HuH-7 (cell line): ENCODE results near the gene IKBKE.
"Not testable (repeated sequence)": the region's sequence is repeated elsewhere in the genome, so short reads cannot be mapped to it uniquely, and the experiment has no call there.

Experiments
- DNase-seq: peaks from one replicate; pipeline ENCODE4 v3.0.0; 2011; ENCODE audit warnings: low spot score

Gene IKBKE

GRCh38 chr1:206476058-206476457, 5.8 kb downstream of the IKBKE start:
- no peak for DNase-seq

- no peak for DNase-seq
Measured at GRCh38 chr1:206476591-206476990, 6.3 kb downstream of the IKBKE start.

- DNase-seq = no peak
Measured at GRCh38 chr1:206477110-206477509, 6.8 kb downstream of the IKBKE start.

GRCh38 chr1:206477581-206478380, 7.5 kb downstream of the IKBKE start:
- DNase-seq = no peak

DNA sequence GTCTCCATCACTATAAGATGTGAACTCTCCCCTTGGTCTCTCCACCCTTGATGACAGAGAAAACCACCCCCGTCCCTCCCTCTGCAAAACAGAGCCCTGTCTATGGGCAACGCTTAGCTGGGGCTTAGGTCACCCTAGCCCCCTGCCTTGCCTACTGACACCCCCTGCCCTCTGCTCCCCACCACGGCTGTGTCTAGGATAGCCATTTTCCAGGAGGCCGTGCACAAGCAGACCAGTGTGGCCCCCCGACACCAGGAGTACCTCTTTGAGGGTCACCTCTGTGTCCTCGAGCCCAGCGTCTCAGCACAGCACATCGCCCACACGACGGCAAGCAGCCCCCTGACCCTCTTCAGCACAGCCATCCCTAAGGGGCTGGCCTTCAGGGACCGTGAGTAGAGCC, 8.5 kb downstream of the IKBKE start:
- no peak for DNase-seq

- peak; percentile 87 for DNase-seq
Measured at GRCh38 chr1:206479183-206480125, 9.2 kb downstream of the IKBKE start.

GRCh38 chr1:206480211-206480610, 9.9 kb downstream of the IKBKE start:
- DNase-seq = no peak

DNA sequence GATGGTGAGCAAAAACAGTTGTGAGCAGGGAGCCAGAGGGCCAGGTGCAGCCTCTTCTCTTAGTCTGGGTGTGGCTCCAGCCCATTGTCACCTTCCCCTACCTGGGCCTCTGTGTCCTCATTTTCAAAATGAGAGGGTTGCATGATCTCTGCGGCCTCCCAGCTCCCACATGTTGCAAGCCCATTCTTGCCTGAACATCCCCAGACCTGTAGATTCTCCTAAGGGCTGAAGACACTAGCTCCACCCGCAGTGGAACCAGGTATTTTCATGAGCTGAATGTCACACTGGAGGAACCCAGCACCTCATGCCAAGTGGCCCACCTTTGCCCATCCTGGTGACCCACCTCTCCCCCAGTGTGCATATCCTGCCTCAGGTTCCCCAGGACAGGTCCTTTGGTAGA, 12.3 kb downstream of the IKBKE start:
- DNase-seq = no peak

- not testable (repeated sequence) for DNase-seq
Measured at GRCh38 chr1:206483864-206484263, 13.6 kb downstream of the IKBKE start.

DNA sequence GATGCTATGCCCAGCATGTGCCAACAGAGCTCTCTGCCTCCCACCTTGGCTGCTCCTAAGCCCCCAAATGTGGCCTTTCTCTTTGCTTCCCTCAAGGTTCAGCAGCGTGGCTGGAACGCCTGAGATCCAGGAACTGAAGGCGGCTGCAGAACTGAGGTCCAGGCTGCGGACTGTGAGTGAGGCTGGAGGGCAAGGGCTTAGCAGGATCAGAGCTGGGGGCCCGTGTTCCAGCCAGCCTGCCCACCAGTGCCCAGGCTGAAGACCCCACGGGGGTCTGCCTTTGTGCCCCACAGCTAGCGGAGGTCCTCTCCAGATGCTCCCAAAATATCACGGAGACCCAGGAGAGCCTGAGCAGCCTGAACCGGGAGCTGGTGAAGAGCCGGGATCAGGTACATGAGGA, 14.6 kb downstream of the IKBKE start:
- DNase-seq = no peak

GRCh38 chr1:206486995-206487788, 16.9 kb downstream of the IKBKE start:
- DNase-seq = no peak

- DNase-seq = no peak
Measured at GRCh38 chr1:206487970-206488369, 17.7 kb downstream of the IKBKE start.

DNA sequence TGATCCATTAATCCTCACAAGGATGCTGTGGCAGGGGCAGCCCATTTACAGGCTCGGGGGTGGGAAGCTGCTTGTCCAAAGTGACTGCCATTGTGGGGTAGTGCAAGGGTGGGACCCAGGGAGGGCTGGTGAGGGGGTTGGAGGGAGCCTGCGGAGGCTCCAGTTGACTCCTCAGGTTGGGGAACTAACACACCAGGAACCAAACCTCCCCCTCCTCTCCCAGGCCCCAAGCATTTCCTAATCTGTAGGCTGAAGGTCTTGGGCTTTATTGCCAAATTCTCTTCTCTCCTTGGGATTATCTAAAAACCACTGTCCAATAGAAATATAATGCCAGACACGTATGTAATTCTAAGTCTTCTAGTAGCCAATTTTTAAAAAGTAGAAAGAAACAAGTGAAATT, 18.2 kb downstream of the IKBKE start:
- DNase-seq = no peak

GRCh38 chr1:206489980-206490770, 19.9 kb downstream of the IKBKE start:
- peak; percentile 84 for DNase-seq

DNA sequence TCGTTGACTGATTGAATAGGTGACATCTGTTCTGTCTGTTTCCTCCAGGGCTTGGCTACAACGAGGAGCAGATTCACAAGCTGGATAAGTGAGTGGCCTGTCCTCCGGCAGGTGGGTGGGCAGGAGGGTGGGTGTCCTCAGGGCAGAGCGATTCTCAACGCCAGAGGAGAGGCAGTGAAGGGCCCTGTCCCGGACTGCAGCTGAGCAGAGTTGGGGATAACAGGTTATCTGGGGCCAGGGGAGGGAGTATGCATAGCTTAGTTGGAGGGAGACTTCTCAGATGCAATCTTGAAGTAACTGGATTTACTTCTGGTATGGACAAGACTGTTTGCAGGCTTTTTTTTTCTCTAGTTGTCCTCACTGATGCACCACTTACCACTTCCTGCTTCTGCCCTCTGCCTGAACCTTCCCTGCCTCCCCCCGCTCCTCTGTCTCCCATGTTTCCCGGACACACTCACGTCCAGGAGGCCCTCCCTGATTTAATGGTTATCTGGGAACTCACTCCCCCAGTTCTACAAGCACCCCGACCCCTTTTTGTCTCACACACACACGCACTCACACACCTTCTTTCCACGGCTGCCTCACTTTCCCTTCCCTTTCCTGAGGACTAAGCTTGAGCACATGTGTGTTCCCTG, 20.6 kb downstream of the IKBKE start:
- DNase-seq = no peak

DNA sequence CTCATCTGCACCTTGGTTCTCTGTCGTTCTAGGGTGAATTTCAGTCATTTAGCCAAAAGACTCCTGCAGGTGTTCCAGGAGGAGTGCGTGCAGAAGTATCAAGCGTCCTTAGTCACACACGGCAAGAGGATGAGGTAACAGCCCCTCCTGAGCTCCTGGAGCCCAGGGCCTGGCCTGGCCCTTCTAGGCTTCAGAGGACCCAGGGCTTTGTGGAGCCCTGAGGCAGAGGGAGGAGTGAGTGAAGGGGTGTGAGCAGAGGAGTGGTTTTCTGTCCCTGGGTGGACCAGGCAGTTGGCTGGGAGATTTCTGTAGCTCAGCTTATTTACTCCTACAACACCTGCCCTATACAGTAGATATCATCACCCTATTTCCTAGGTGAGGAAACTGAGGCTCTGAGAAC, 21.3 kb downstream of the IKBKE start:
- DNase-seq = no peak

DNA sequence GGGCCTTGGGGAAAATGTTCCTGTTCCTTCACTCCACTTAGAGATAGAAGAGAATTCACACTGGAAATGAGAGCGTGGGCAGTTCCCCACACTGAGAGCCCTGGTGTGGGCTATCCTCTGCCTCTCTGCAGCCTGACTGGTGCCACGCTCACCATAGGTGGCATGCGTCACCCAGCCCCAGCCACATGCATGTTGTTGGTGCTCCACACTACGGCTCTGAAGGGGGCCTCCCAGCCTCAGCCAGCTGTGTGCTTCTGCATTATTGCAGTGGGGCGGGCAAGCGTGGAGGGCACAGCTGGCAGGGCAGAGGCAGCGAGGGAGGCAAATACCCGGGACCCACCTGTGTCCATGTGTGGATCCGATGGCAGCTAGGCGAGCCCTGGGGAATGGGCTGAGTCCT, 22.3 kb downstream of the IKBKE start:
- DNase-seq = no peak

GRCh38 chr1:206493279-206493678, 23.0 kb downstream of the IKBKE start:
- DNase-seq = no peak

- DNase-seq = no peak
Measured at GRCh38 chr1:206495011-206495461, 24.8 kb downstream of the IKBKE start.

DNA sequence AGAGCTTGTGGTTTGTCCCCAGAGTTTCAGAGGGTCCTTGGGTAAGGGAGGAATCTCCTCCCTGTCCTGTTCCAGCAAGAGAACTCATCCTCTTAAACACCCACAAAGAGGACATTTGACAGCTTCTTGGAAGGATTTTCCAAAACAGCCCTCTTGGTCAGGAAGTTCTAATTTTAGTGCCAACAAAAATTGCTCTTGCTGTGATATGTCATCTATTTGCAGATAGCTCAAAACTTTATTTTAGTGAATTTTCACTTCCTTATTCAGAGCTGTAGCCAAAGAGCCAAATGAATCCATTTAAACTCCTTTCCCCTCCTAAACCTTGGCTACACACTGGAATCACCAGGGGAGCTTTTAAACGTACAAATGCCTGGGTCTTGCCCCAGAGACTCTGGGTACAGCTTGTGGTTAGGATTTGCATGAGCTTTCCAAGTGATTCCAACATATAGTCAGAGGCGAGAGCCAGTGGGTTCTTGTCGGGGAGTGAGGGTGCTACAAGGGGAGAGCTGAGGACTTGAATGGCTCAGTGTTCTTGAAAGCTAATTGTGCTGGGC, 25.3 kb downstream of the IKBKE start:
- DNase-seq = no peak
